Stimulated activated naive CD8-positive, alpha-beta T cell treated with anti-CD3 and anti-CD28 coated beads, Interleukin-15, amount 100 ng/mL, for 72 hours (primary cell): ENCODE data around the gene PPP2R3C.
"Not testable (repeated sequence)": the region's sequence is repeated elsewhere in the genome, so short reads cannot be mapped to it uniquely, and the experiment has no call there.

Experiments used
- ATAC-seq: fragments of 150-1000 bp; cut with Tn5 transposase; 2 replicates; pipeline ENCODE4 v1.10.0; 2021; ENCODE audit warnings: mild to moderate bottlenecking, moderate library complexity
- DNase-seq, 2 donors: peaks; one replicate each; pipeline ENCODE4 v3.0.0; 2021 to 2022
- H3K27ac Mint-ChIP-seq, 2 donors: one replicate each; pipeline ENCODE4 v1.8.0; 2022; ENCODE audit warnings: mild to moderate bottlenecking in 2 of 2, mixed read lengths in 2 of 2, moderate library complexity in 2 of 2
- H3K27me3 Mint-ChIP-seq: one replicate; pipeline ENCODE4 v1.8.0; 2022; ENCODE audit warnings: mixed read lengths
- H3K4me1 Mint-ChIP-seq: one replicate; pipeline ENCODE4 v1.8.0; 2022; ENCODE audit warnings: mild to moderate bottlenecking, mixed read lengths
- H3K4me3 Mint-ChIP-seq, 2 donors: one replicate each; pipeline ENCODE4 v1.8.0; 2022; ENCODE audit warnings: mild to moderate bottlenecking in 2 of 2, mixed read lengths in 2 of 2, moderate library complexity in 1 of 2
- H3K9me3 Mint-ChIP-seq, 2 donors: one replicate each; pipeline ENCODE4 v1.8.0; 2022; ENCODE audit warnings: mixed read lengths in 2 of 2

Gene PPP2R3C

DNA sequence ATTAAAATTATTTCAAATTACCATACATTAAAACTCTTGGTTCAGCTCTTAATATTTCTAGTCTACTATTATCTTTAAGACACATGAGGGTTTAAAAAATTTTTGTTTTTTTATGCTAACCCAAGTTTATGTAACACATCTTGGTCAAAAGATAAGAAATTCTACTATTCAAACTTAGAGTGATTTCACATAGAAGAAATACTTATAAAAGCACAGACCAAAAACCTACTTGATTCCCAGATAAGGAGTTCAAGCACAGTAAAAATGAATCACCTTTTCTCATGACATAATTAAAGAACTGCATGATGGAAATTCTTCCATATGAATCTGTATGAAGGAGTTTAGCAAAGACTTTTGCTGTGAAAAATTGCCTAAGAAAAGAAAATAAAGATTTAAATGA lies 13.9 kb downstream of the PPP2R3C start:
- H3K27ac Mint-ChIP-seq = no peak overlapping the region

GRCh38 chr14:35094645-35095044 lies 27.1 kb downstream of the PPP2R3C start:
- H3K4me1 Mint-ChIP-seq, H3K9me3 Mint-ChIP-seq, H3K27me3 Mint-ChIP-seq, H3K4me3 Mint-ChIP-seq, DNase-seq, ATAC-seq: not testable (repeated sequence)
- H3K27ac Mint-ChIP-seq = peak overlapping the region; percentile 48 to 79

More for the DNA sequence above, 13.9 kb downstream of the PPP2R3C start:
- peaks cover 4% of the 10 kb centered on the region for H3K4me1 Mint-ChIP-seq
- DNase-seq (no peak), ATAC-seq (no peak)
- no peaks in the 10 kb centered on the region for H3K9me3 Mint-ChIP-seq
- no peaks in the 10 kb centered on the region for H3K27me3 Mint-ChIP-seq
- no peak overlapping the region for H3K4me3 Mint-ChIP-seq

GRCh38 chr14:35088514-35088913 lies 33.3 kb downstream of the PPP2R3C start:
- no peak for DNase-seq
- Mint-ChIP-seq H3K9me3 (no peaks in the 10 kb centered on the region), H3K27me3 (no peaks in the 10 kb centered on the region), H3K27ac (peak overlapping the region in 1 of 2 donors; percentile 10), H3K4me1 (no peaks in the 10 kb centered on the region), H3K4me3 (no peak overlapping the region)
- ATAC-seq = no peak

DNA sequence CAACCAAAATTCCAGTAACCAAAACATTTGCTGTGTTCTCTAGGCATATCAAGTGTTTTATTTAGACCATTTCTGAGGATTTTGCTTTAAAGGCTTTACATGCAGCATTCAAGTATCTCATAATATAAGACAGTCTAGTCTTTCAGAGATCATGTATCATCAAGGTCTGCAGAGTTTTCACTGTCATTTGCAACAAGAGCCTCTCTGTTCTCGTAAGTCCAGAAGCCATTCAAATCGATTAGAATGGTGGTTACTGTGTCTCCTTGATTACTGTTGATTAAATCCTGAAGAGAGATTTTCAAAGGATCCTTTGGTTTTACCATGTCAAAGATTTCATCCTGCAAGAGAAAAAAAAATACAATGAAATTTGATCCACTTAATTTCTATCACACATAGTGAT lies 36.3 kb downstream of the PPP2R3C start:
- Mint-ChIP-seq H3K9me3 (no peaks in the 10 kb centered on the region), H3K4me1 (no peaks in the 10 kb centered on the region), H3K4me3 (no peak overlapping the region), H3K27ac (peak overlapping the region in 1 of 2 donors; percentile 80), H3K27me3 (no peaks in the 10 kb centered on the region)
- ATAC-seq (no peak), DNase-seq (no peak)

DNA sequence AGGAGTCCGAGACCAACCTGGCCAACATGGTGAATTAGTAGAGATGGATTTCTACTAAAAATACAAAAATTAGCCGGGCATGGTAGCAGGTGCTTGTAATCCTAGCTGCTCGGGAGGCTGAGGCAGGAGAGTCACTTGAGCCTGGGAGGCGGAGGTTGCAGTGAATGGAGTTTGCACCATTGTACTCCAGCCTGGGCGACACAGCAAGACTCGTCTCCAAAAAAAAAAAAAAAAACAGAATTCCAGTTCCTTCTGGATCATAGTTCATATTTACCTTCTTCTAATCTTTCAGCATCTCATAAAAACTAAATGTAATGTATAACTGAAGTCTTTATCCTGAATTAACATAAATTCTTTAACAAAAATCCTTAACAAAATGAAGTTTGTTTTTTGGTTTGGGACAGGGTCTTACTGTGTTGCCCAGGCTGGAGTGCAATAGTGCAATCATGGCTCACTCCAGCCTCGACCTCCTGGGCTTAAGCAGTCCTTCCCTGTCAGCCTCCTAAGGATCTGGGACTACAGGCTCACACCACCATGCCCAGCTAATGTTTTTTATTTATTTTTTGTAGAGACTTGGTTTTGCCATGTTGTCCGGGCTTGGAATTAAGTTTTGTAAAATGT lies 38.1 kb downstream of the PPP2R3C start:
- no peaks in the 10 kb centered on the region for H3K9me3 Mint-ChIP-seq
- no peak for DNase-seq
- ATAC-seq = no peak
- no peak overlapping the region for H3K4me3 Mint-ChIP-seq
- H3K27me3 Mint-ChIP-seq = no peaks in the 10 kb centered on the region
- no peaks in the 10 kb centered on the region for H3K4me1 Mint-ChIP-seq
- H3K27ac Mint-ChIP-seq = no peak overlapping the region

DNA sequence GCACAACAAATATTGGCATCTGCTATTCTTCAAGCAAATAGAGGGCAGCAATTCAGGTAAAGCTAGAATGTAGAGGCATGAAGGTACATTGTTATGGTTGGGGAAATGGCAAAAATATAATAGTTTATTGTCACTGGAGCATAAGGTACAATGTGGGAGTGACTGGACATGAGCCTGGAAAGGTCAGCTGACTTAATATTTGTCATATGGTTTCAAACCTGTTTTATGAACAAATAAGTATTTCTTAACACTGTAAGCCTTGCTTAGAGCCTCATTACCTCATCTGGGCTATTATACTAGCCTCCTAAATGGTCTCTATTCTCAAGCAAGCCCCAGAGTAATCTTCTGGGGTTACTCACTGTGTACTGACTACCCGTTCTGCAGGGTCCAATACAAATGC lies 42.0 kb downstream of the PPP2R3C start:
- ATAC-seq (no peak), DNase-seq (no peak)
- Mint-ChIP-seq H3K4me1 (no peaks in the 10 kb centered on the region), H3K4me3 (no peak overlapping the region), H3K9me3 (no peaks in the 10 kb centered on the region), H3K27ac (no peak overlapping the region), H3K27me3 (no peaks in the 10 kb centered on the region)

DNA sequence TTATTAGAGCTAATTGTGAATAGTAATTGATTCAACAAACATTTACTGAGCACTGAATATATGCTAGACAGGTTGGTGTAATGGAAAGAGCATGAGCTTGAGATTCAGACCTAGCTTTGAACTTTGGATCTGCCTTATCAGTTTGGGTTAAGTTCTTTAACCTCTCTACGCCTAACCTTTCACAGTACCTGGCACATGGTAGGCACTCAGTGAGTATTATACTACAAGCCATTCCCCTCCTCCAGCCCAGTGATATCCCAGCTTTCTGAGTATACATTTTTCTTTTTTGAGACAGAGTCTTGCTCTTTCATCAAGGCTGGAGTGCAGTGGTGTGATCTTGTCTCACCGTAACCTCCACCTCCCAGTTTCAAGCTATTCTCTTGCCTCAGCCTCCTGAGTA lies 43.7 kb downstream of the PPP2R3C start:
- Mint-ChIP-seq H3K4me1 (no peaks in the 10 kb centered on the region), H3K4me3 (no peak overlapping the region), H3K27ac (no peak overlapping the region), H3K9me3 (no peaks in the 10 kb centered on the region), H3K27me3 (no peaks in the 10 kb centered on the region)
- DNase-seq (no peak), ATAC-seq (no peak)

DNA sequence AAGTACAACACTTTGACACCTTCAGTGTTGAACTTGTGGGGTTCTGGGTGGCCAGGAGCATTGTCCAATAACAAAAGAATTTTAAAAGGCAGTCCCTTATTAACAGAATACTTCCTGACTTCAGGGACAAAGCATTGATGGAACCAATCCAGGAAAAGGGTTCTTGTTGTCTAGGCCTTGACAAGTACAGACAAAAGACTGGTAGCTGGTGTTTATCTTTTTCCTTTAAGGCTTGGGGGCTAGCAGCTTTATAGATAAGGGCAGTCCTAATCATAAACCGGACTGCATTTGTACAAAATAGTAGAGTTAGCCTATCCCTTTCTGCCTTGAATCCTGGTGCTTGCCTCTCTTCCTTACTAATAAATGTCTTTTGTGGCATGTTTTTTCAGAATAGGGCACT lies 48.3 kb downstream of the PPP2R3C start:
- peak overlapping the region in 1 of 2 donors; percentile 55 for H3K27ac Mint-ChIP-seq

DNA sequence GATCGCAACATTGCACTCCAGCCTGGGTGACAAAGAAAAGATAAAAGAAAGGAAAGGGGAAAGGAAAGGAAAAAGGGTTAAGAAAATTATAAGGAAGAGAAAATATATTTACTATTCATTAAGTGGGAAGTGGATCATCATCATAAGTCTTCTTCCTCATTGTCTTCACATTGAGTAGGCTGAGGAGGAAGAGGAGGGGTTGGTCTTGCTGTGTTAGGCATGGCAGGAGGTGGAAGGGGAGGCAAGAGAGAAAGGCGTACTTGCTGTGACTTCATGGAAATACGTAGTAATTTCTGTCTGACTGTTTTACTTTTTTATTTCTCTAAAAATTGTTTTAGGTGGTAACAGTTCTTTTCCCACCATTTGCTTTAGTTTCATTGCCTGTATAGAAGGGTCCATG lies 49.6 kb downstream of the PPP2R3C start:
- Mint-ChIP-seq H3K27me3 (no peaks in the 10 kb centered on the region), H3K4me3 (no peak overlapping the region), H3K27ac (no peak overlapping the region), H3K9me3 (no peaks in the 10 kb centered on the region), H3K4me1 (no peaks in the 10 kb centered on the region)
- DNase-seq = no peak
- ATAC-seq = no peak

More for the DNA sequence above, 48.3 kb downstream of the PPP2R3C start:
- H3K27me3 Mint-ChIP-seq = no peaks in the 10 kb centered on the region
- H3K4me1 Mint-ChIP-seq = no peaks in the 10 kb centered on the region
- no peaks in the 10 kb centered on the region for H3K9me3 Mint-ChIP-seq
- ATAC-seq = no peak
- no peak for DNase-seq
- H3K4me3 Mint-ChIP-seq = no peak overlapping the region

DNA sequence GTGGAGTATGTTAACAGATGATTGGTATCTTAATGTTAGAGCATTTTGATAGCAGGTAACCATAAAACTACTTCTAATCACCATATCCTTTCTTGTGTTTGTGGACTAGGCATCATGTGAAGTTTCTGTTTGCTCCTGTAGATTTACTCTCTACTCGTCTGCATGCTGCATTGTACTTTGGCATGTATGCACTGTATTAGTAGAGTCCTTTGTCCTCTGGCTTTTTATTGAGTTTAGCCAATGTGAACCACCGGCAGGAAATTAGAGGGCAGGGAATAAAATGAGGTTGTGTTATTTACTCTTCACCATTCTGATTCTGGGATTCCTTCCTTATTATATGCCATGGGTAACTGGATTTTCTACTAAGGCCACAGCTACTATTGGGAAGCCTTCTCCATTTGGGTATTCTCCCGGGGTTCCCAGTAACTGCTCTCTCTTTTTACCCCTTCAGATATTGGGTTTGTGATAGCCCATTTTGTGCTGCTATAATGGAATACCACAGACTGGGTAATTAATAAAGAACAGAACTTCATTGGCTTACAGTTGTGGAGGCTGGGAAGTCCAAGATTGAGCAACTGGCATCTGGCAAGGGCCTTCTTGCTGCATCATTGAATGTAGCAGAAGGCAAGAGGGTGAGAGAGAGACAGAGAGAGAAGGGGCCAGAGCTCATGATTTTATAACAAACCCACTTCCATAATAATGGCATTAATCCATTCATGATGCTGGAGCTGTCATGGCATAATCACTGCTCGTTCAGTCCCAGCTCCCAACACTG lies 53.4 kb downstream of the PPP2R3C start:
- Mint-ChIP-seq H3K9me3 (no peaks in the 10 kb centered on the region), H3K27ac (no peak overlapping the region), H3K27me3 (no peaks in the 10 kb centered on the region), H3K4me3 (no peak overlapping the region), H3K4me1 (no peaks in the 10 kb centered on the region)
- DNase-seq = no peak
- no peak for ATAC-seq

DNA sequence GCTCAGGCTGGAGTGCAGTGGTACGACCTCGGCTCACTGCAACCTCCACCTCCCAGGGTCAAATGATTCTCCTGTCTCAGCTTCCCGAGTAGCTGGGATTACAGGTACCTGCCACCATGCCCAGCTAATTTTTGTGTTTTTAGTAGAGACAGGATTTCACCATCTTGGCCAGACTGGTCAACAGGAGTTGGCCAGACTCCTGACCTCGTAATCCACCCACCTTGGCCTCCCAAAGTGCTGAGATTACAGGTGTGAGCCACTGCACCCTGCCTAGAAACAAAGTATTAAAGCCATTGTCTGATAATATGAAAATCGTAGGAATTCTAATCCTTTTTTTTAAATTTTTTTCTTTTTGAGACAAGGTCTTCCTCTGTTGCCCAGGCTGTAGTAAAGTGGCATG lies 56.1 kb downstream of the PPP2R3C start:
- not testable (repeated sequence) for ATAC-seq, H3K4me3 Mint-ChIP-seq, H3K27me3 Mint-ChIP-seq, H3K4me1 Mint-ChIP-seq, H3K27ac Mint-ChIP-seq, DNase-seq, H3K9me3 Mint-ChIP-seq

DNA sequence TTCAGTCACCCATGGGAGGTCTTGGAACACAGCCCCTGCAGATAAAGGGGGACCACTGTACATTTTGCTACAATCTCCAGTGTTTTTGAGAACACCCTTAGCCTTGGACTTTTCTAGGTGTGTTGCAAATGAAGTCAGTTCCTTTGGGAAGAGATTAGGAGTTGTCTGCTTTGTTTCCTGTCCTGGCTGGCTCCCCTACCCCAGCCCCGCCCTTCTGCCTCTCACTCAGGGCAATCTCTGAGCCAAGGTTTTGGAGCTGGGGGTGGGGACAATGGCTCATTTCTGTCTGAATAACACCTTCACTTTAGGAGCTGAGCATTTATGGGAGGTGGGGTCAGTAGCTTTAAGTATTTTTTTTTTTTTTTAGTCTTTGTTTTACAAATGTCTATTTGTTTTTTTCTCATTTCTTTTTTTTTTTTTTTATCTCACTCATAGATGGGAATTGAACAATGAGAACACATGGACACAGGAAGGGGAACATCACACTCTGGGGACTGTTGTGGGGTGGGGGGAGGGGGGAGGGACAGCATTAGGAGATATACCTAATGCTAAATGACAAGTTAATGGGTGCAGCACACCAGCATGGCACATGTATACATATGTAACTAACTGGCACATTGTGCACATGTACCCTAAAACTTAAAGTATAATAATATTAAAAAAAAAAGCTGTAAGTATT lies 60.5 kb downstream of the PPP2R3C start:
- not testable (repeated sequence) for DNase-seq, H3K27me3 Mint-ChIP-seq, H3K9me3 Mint-ChIP-seq, H3K4me3 Mint-ChIP-seq, ATAC-seq, H3K27ac Mint-ChIP-seq
- peaks cover 14% of the 10 kb centered on the region for H3K4me1 Mint-ChIP-seq

DNA sequence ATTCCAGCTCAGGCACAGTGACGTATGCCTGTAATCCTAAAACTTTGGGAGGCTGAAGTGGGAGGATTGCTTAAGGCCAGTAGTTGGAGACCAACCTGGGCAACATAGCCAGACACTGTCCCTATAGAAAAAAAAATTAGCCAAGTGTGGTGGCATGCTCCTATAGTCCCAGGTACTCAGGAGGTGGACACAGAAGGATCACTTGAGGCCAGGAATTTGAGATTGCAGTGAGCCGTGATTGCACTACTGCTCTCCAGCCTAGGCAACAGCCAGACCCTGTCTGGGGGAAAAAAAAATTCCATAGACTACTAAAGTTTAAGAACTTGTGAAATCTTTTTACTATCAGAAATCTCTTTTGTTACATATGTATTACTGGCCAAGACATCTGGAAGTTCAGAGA lies 69.2 kb downstream of the PPP2R3C start:
- DNase-seq (no peak), ATAC-seq (no peak)
- Mint-ChIP-seq H3K4me3 (no peak overlapping the region), H3K27me3 (no peaks in the 10 kb centered on the region), H3K4me1 (peaks cover 21% of the 10 kb centered on the region), H3K9me3 (no peaks in the 10 kb centered on the region), H3K27ac (no peak overlapping the region)

- no peak overlapping the region for H3K4me3 Mint-ChIP-seq
- no peak for DNase-seq
- H3K27me3 Mint-ChIP-seq = no peaks in the 10 kb centered on the region
- H3K9me3 Mint-ChIP-seq = no peaks in the 10 kb centered on the region
- no peak overlapping the region for H3K27ac Mint-ChIP-seq
- peaks cover 24% of the 10 kb centered on the region for H3K4me1 Mint-ChIP-seq
- no peak for ATAC-seq
Observed at GRCh38 chr14:35051796-35052195, 70.0 kb downstream of the PPP2R3C start.

DNA sequence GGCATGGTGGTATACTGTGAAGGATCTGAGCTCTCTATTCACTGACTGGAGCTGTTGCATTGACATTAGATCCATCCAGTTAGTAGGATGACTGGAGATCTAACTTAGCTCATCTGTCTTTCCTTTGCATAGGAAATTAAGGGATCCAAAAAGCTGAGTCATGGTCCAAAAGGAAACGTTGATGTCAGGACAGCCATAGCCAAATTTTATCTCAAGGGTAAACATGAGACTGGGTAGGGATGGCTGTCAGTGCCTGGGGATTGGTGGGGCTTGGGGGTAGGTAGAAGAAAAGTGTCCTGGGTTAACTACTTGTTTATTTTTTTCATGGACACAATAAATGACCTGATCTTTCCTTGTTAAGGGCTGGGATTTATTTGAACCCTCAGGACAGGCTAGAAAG lies 71.1 kb downstream of the PPP2R3C start:
- ATAC-seq = no peak
- no peaks in the 10 kb centered on the region for H3K27me3 Mint-ChIP-seq
- DNase-seq = no peak
- peaks cover 21% of the 10 kb centered on the region for H3K4me1 Mint-ChIP-seq
- no peaks in the 10 kb centered on the region for H3K9me3 Mint-ChIP-seq
- H3K4me3 Mint-ChIP-seq = no peak overlapping the region
- H3K27ac Mint-ChIP-seq = no peak overlapping the region

- Mint-ChIP-seq H3K4me3 (peak overlapping the region; percentile 68 to 94), H3K27me3 (no peaks in the 10 kb centered on the region), H3K27ac (no peak overlapping the region), H3K9me3 (no peaks in the 10 kb centered on the region), H3K4me1 (peaks cover 31% of the 10 kb centered on the region)
- no peak for ATAC-seq
- DNase-seq = no peak
Observed at GRCh38 chr14:35047976-35048513, 73.7 kb downstream of the PPP2R3C start.
